ENCODE measurements around the gene PCDHGA1.

The PCDHGA1 gene

DNA sequence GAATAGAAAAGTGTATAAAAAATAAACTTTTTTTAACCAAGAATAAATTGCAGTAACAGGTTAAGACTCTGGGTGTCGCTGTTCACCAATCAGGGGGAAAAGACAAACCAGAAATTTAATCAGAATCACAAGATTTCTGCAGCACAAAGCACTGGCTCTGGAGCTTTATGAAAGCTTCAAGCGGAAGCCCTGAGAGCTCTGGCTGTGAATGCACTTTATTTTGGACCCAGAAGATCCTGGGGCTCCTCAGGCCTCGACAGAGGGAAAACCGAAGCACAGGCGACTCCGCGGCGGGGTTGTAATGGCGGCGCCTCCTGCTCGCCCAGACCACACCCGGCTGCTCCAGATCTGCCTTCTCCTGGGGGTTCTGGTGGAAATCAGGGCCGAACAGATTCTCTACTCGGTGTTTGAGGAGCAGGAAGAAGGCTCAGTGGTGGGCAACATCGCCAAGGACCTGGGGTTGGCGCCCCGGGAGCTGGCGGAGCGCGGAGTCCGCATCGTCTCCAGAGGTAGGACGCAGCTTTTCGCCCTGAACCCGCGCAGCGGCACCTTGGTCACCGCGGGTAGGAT lies 24.7 kb downstream of the PCDHGA1 start, which contains the start of gene PCDHGA4:
PCDHGA4 (plus strand) TSS at position 122 of the 570 bp plus-strand sequence; CDS start at position 209, 87 bp downstream.
- Histone ChIP-seq H3K4me1 (ENCODE audit: control insufficient read depth, insufficient read depth, low read length) (no peaks in the 10 kb centered on the region), H3K9ac (ENCODE audit: low read length) (no peak within 1 kb of the TSS), H3K27me3 (ENCODE audit: control insufficient read depth, insufficient read depth, low read length) (peaks cover 5% of the 10 kb centered on the region), H3K9me3 (ENCODE audit: control insufficient read depth, low read length) (peaks cover 16% of the 10 kb centered on the region), H3K36me3 (ENCODE audit: control insufficient read depth, insufficient read depth, low read length) (no peaks in the 10 kb centered on the region), H3K4me3 (ENCODE audit: low read length) (no peak within 1 kb of the TSS)

DNA sequence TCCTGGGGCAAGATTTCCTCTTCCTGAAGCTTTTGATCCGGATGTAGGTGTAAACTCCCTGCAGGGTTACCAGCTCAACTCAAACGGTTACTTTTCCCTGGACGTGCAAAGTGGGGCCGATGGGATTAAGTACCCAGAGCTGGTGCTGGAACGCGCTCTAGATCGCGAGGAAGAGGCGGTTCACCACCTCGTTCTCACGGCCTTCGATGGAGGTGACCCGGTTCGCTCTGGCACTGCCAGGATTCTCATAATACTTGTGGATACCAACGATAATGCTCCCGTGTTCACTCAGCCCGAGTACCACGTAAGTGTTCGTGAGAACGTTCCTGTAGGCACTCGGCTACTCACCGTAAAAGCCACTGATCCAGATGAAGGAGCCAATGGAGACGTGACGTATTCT lies 25.3 kb downstream of the PCDHGA1 start:
- Histone ChIP-seq H3K4me1 (ENCODE audit: control insufficient read depth, insufficient read depth, low read length) (no peaks in the 10 kb centered on the region), H3K9me3 (ENCODE audit: control insufficient read depth, low read length) (peaks cover 16% of the 10 kb centered on the region), H3K36me3 (ENCODE audit: control insufficient read depth, insufficient read depth, low read length) (no peaks in the 10 kb centered on the region), H3K9ac (ENCODE audit: low read length) (no peak overlapping the region), H3K27me3 (ENCODE audit: control insufficient read depth, insufficient read depth, low read length) (peaks cover 7% of the 10 kb centered on the region), H3K4me3 (ENCODE audit: low read length) (no peak overlapping the region)

DNA sequence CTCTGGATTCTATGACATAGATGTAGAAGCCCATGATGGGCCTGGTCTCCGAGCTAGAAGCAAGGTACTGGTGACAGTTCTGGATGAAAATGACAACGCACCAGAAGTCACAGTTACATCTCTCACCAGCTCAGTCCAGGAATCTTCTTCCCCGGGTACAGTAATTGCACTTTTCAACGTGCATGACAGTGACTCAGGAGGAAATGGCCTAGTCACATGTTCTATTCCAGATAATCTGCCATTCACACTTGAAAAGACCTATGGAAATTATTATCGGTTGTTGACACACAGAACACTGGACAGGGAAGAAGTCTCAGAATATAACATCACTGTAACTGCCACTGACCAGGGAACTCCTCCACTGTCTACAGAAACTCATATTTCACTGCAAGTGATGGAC lies 25.8 kb downstream of the PCDHGA1 start:
- Histone ChIP-seq H3K4me1 (ENCODE audit: control insufficient read depth, insufficient read depth, low read length) (no peaks in the 10 kb centered on the region), H3K4me3 (ENCODE audit: low read length) (no peak overlapping the region), H3K9me3 (ENCODE audit: control insufficient read depth, low read length) (peaks cover 18% of the 10 kb centered on the region), H3K36me3 (ENCODE audit: control insufficient read depth, insufficient read depth, low read length) (no peaks in the 10 kb centered on the region), H3K27me3 (ENCODE audit: control insufficient read depth, insufficient read depth, low read length) (peaks cover 4% of the 10 kb centered on the region), H3K9ac (ENCODE audit: low read length) (no peak overlapping the region)

DNA sequence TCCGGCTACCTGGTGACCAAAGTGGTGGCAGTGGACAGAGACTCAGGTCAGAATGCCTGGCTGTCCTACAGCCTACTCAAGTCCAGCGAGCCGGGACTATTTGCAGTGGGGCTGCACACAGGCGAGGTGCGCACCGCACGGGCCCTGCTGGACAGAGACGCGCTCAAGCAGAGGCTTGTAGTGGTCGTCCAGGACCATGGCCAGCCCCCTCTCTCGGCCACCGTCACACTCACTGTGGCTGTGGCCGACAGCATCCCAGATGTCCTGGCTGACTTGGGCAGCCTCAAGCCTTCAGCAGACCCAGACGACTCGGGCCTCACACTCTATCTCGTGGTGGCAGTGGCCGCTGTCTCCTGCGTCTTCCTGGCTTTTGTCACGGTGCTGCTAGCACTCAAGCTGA lies 26.6 kb downstream of the PCDHGA1 start:
- Histone ChIP-seq H3K27me3 (ENCODE audit: control insufficient read depth, insufficient read depth, low read length) (peaks cover 8% of the 10 kb centered on the region), H3K36me3 (ENCODE audit: control insufficient read depth, insufficient read depth, low read length) (no peaks in the 10 kb centered on the region), H3K4me1 (ENCODE audit: control insufficient read depth, insufficient read depth, low read length) (no peaks in the 10 kb centered on the region), H3K4me3 (ENCODE audit: low read length) (no peak overlapping the region), H3K9me3 (ENCODE audit: control insufficient read depth, low read length) (peaks cover 18% of the 10 kb centered on the region), H3K9ac (ENCODE audit: low read length) (no peak overlapping the region)

DNA sequence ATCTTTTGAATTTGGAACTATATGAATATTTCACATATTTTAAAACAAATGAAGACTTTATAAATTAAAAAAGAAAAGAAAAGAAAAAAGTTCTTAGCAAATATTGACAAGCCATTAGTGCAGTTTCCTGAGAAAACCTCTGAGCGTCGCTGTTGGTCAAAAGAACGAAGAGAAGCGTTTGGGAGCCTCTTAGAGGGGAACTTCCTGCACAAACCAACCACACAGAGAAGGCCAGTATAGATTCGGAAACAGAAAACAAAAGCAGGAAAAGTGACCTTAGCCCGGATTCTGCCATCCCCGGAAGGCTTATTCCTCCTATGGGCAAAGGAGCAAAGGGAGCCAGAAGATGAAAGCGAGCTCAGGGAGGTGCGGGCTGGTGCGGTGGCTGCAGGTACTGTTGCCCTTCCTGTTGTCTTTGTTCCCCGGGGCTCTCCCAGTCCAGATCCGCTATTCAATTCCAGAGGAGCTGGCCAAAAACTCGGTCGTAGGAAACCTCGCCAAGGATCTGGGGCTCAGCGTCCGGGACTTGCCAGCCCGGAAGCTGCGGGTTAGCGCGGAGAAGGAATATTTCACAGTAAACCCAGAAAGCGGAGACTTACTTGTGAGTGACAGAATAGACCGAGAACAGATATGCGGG lies 29.6 kb downstream of the PCDHGA1 start, which contains the start of gene PCDHGB2:
PCDHGB2 (plus strand) TSS at position 205 of the 637 bp plus-strand sequence; CDS start at position 347, 142 bp downstream.
- H3K9me3 ChIP-seq (ENCODE audit: control insufficient read depth, low read length) = peaks cover 17% of the 10 kb centered on the region
- H3K9ac ChIP-seq (ENCODE audit: low read length) = no peak within 1 kb of the TSS
- no peaks in the 10 kb centered on the region for H3K36me3 ChIP-seq (ENCODE audit: control insufficient read depth, insufficient read depth, low read length)
- no peak within 1 kb of the TSS for H3K4me3 ChIP-seq (ENCODE audit: low read length)
- peaks cover 21% of the 10 kb centered on the region for H3K27me3 ChIP-seq (ENCODE audit: control insufficient read depth, insufficient read depth, low read length)
- no peaks in the 10 kb centered on the region for H3K4me1 ChIP-seq (ENCODE audit: control insufficient read depth, insufficient read depth, low read length)

DNA sequence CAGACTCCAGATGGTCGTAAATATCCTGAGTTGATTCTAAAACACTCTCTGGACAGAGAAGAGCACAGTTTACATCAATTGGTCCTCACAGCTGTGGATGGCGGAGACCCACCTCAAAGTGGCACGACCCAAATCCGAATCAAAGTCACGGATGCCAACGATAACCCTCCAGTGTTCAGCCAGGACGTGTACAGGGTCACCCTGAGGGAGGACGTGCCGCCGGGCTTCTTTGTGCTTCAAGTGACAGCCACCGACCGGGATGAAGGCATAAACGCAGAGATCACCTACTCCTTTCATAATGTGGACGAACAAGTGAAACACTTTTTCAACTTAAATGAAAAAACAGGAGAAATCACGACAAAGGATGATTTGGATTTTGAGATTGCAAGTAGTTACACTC lies 30.4 kb downstream of the PCDHGA1 start:
- no peaks in the 10 kb centered on the region for H3K36me3 ChIP-seq (ENCODE audit: control insufficient read depth, insufficient read depth, low read length)
- no peaks in the 10 kb centered on the region for H3K4me1 ChIP-seq (ENCODE audit: control insufficient read depth, insufficient read depth, low read length)
- no peak overlapping the region for H3K4me3 ChIP-seq (ENCODE audit: low read length)
- H3K27me3 ChIP-seq (ENCODE audit: control insufficient read depth, insufficient read depth, low read length) = peaks cover 27% of the 10 kb centered on the region
- H3K9ac ChIP-seq (ENCODE audit: low read length) = no peak overlapping the region
- peaks cover 25% of the 10 kb centered on the region for H3K9me3 ChIP-seq (ENCODE audit: control insufficient read depth, low read length)

DNA sequence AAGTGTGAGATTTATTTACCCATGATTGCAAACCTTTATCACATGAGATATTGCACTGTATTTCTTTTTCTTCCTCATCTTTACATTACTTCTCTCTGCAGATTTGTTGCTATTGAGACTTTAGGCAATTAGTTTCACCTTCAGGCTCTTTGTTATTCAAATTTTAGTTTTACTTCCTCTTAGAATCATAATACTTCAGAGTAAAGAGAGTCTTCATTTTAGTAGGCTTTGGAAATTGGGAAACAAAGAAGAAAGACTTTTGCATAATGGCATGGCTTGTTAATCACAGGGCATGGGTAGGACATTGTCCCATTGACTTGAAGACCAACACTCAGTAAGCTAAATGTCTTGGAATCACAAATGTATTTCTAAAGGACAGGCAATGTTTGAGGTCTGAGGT lies 32.4 kb downstream of the PCDHGA1 start:
- peaks cover 27% of the 10 kb centered on the region for H3K9me3 ChIP-seq (ENCODE audit: control insufficient read depth, low read length)

DNA sequence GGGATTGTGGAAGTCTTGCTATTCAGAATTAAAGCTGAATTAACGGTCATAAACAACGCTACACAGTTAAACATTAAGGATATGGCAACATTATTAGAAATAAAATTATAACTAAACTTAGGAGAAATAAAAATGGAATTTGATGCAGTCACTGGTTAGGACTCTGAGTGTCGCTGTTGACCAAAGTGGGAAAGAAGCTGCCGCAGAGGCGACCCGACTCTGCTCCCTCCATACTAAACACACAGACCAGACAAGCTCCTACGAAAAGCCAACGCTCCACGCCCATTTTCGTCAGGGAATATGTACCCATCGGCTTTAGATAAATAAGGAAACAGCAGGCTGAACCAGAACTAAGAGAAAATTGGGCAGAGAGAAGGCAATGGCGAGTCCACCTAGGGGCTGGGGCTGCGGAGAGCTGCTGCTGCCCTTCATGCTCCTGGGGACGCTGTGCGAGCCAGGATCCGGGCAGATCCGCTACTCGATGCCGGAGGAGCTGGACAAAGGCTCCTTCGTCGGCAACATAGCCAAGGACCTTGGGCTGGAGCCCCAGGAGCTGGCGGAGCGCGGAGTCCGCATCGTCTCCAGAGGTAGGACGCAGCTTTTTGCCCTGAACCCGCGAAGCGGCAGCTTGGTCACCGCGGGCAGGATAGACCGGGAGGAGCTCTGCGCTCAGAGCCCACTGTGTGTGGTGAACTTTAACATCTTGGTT lies 33.8 kb downstream of the PCDHGA1 start, which contains the start of gene PCDHGA5:
PCDHGA5 (plus strand) TSS at position 211 of the 709 bp plus-strand sequence; CDS start at position 380, 169 bp downstream.
- Histone ChIP-seq H3K27me3 (ENCODE audit: control insufficient read depth, insufficient read depth, low read length) (peaks cover 36% of the 10 kb centered on the region), H3K9ac (ENCODE audit: low read length) (no peak within 1 kb of the TSS), H3K9me3 (ENCODE audit: control insufficient read depth, low read length) (peaks cover 27% of the 10 kb centered on the region), H3K4me3 (ENCODE audit: low read length) (no peak within 1 kb of the TSS), H3K36me3 (ENCODE audit: control insufficient read depth, insufficient read depth, low read length) (no peaks in the 10 kb centered on the region), H3K4me1 (ENCODE audit: control insufficient read depth, insufficient read depth, low read length) (no peaks in the 10 kb centered on the region)

More for the DNA sequence above, 32.4 kb downstream of the PCDHGA1 start:
- no peak overlapping the region for H3K4me3 ChIP-seq (ENCODE audit: low read length)
- peaks cover 36% of the 10 kb centered on the region for H3K27me3 ChIP-seq (ENCODE audit: control insufficient read depth, insufficient read depth, low read length)
- no peaks in the 10 kb centered on the region for H3K36me3 ChIP-seq (ENCODE audit: control insufficient read depth, insufficient read depth, low read length)
- H3K4me1 ChIP-seq (ENCODE audit: control insufficient read depth, insufficient read depth, low read length) = no peaks in the 10 kb centered on the region
- no peak overlapping the region for H3K9ac ChIP-seq (ENCODE audit: low read length)

DNA sequence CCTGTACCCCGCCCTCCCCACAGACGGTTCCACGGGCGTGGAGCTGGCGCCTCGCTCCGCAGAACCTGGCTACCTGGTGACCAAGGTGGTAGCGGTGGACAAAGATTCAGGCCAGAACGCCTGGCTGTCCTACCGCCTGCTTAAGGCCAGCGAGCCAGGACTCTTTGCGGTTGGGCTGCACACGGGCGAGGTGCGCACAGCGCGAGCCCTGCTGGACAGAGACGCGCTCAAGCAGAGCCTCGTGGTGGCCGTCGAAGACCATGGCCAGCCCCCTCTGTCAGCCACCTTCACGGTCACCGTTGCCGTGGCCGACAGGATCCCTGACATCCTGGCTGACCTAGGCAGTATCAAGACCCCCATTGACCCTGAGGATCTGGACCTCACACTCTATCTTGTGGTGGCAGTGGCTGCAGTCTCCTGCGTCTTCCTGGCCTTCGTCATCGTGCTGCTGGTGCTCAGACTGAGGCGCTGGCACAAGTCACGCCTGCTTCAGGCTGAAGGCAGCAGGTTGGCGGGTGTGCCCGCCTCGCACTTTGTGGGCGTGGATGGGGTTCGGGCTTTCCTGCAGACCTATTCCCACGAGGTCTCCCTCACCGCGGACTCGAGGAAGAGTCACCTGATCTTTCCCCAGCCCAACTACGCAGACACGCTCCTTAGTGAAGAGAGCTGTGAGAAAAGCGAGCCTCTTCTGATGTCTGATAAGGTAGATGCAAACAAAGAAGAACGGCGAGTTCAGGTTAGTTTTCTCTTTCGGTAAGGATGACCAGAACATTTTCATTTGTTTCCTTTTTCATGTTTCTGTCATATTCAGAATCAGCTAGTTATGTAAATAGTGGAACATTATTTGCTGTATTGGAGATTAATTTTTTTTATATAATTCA lies 35.9 kb downstream of the PCDHGA1 start:
- Histone ChIP-seq H3K4me1 (ENCODE audit: control insufficient read depth, insufficient read depth, low read length) (no peaks in the 10 kb centered on the region), H3K9ac (ENCODE audit: low read length) (no peak overlapping the region), H3K27me3 (ENCODE audit: control insufficient read depth, insufficient read depth, low read length) (peaks cover 44% of the 10 kb centered on the region), H3K36me3 (ENCODE audit: control insufficient read depth, insufficient read depth, low read length) (no peaks in the 10 kb centered on the region), H3K4me3 (ENCODE audit: low read length) (no peak overlapping the region), H3K9me3 (ENCODE audit: control insufficient read depth, low read length) (peaks cover 26% of the 10 kb centered on the region)

DNA sequence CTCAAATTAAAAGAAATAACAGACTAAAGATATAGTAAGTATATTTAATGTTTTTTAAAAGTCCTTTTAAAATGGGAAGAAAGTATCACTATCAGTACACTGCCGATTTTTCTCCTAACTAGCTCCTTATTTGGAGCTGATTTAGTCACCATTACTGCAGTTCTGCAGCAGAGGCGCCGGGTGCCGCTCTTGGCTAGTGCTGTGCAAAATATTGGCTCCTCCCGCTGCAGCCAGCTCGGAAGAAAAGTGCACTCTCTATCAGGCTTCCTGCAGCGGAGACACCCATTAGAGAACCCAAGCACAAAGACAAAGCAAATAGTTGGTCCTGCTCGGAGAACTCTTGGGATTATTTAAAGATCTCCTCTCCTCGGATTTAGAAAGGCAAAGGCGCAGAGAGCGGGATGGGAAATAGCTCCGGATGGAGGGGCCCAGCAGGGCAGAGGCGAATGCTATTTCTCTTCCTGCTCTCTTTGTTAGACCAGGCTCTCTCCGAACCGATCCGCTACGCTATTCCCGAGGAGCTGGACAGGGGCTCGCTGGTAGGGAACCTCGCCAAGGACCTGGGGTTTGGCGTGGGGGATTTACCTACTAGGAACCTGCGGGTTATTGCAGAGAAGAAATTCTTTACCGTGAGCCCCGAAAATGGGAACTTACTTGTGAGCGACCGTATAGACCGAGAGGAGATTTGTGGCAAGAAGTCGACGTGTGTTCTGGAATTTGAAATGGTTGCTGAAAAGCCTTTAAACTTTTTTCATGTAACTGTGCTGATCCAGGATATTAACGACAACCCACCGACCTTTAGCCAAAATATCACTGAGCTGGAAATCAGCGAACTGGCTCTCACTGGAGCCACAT lies 39.9 kb downstream of the PCDHGA1 start, which contains the start of gene PCDHGB3:
PCDHGB3 (plus strand) TSS at position 249 of the 855 bp plus-strand sequence; CDS start at position 402, 153 bp downstream.
- Histone ChIP-seq H3K9ac (ENCODE audit: low read length) (no peak within 1 kb of the TSS), H3K27me3 (ENCODE audit: control insufficient read depth, insufficient read depth, low read length) (peaks cover 37% of the 10 kb centered on the region), H3K9me3 (ENCODE audit: control insufficient read depth, low read length) (peaks cover 25% of the 10 kb centered on the region), H3K4me3 (ENCODE audit: low read length) (no peak within 1 kb of the TSS), H3K4me1 (ENCODE audit: control insufficient read depth, insufficient read depth, low read length) (no peaks in the 10 kb centered on the region), H3K36me3 (ENCODE audit: control insufficient read depth, insufficient read depth, low read length) (no peaks in the 10 kb centered on the region)
